ENCODE results near the gene PDCD1.

Gene PDCD1

GRCh38 chr2:241852116-241852980 lies 6.3 kb downstream of the PDCD1 start:
- DNase-seq (ENCODE audit: low read depth) = no peak

DNA sequence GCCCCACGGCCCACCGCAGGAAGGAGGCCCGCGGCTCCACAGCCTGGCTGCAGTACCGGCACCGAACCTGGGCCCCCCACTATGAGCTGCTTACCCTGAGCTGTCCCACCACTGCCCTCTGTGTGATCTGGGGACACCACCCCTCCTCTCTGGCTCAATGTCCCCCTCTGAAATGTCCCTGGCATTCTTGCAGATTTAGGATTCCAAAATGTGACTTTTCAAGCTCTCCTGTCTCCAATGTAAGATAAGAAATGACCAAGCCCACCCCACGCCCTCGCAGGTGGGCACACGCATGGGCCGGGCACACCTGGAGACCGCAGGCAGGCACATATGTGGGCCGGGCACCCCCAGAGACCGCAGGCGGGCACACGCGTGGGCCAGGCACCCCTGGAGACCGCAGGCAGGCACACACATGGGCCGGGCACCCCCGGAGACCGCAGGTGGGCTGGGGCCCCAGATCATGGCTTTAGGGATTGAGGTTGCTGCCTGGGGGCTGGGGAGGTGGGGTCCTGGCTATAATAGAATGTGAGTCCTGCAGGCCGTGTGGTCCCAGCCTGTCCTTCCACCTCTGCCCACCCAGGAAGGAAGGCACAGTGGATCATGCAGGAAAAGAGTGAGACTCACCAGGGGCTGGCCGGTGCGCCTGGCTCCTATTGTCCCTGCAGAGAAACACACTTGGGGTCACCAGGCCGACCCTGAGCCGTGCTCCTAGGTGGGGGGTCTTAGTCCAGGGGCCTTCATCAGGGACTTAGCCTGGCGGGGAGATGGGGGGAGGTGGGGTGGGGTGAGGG lies 7.2 kb downstream of the PDCD1 start:
- DNase-seq (ENCODE audit: low read depth) = no peak

- DNase-seq (ENCODE audit: low read depth) = no peak
Measured at GRCh38 chr2:241850544-241851324, 8.0 kb downstream of the PDCD1 start.

DNA sequence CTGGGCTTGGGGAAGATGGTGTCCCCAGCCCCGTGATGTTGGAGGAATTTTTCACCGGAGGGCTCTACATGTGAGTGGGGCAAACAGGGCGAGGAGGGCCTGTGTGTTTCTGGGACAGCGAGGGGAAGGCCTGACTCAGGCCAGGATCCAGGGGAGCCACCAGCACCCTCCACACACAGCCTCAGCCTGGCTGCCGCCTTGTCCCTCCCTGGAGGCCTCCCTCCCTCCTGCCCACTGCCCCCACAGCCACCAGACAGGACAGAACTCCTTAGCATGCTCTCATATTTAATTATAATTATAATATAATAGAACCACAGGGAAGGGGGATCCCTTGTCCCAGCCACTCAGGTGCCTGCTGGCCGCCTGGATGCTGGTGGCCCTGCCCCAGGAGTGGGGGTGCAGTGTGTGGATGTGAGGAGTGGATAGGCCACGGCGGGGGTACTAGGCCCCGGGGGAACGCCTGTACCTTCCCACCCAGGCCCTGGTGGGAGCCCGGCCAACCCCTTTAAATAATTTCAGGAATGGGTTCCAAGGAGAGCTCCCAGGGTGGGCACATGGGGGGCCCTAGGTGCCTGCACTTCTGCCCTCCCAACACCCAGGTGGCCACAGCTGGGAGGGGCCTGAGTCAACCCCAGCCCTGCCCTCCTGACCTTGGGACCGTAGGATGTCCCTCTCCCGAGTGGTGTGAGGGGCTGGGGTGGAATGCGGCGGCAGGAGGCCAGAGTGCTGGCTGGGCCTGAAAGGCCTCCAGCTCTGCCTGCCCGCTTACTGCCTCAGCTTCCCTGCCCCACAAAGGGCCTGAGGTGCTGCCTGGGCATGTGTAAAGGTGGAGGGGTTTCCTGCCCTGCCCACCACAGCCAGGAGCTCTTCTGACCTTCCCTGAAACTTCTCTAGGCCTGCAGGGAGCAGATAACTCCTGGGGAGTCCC lies 8.8 kb downstream of the PDCD1 start:
- no peak for DNase-seq (ENCODE audit: low read depth)

- DNase-seq (ENCODE audit: low read depth) = no peak
Measured at GRCh38 chr2:241848761-241849615, 9.7 kb downstream of the PDCD1 start.

- no peak for DNase-seq (ENCODE audit: low read depth)
Measured at GRCh38 chr2:241846406-241846805, 12.3 kb downstream of the PDCD1 start.

DNA sequence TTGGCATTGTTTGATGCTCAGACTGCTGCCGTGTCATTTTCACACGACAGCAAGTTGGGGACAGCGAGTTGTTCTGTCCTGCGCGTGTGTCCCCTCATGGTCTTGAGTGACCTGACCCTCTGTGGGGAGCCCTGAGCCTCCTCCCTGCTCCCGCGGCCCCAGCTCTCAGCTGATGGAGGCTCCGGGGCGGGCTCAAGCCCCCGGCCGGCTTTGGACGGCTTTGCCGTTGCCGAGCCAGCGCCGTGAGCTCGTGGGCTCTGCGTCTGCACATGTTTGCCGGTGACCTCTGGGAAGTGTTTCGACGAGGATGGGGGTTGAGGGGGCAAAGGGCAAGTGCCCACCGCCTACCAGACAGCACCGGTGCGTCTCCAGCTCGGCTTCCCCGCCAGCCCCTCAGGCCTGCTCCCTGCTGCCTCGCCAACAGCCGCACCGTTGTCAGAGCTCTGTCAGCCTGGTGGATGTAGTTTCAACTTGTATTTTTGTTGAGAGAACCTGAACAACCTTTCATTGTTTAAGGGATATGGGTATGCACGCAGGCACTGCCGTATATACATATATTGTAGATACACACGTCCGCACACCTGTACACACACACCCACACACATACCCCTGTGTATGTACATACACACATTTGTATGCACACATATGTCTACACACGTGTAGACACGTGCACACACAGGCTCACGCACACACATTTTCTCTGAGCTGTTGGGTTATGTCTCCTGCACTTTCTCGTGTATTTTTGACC lies 13.7 kb downstream of the PDCD1 start:
- DNase-seq (ENCODE audit: low read depth) = no peak

GRCh38 chr2:241844066-241844728 lies 14.5 kb downstream of the PDCD1 start:
- DNase-seq (ENCODE audit: low read depth) = no peak

GRCh38 chr2:241843321-241844065 lies 15.2 kb downstream of the PDCD1 start:
- no peak for DNase-seq (ENCODE audit: low read depth)

DNA sequence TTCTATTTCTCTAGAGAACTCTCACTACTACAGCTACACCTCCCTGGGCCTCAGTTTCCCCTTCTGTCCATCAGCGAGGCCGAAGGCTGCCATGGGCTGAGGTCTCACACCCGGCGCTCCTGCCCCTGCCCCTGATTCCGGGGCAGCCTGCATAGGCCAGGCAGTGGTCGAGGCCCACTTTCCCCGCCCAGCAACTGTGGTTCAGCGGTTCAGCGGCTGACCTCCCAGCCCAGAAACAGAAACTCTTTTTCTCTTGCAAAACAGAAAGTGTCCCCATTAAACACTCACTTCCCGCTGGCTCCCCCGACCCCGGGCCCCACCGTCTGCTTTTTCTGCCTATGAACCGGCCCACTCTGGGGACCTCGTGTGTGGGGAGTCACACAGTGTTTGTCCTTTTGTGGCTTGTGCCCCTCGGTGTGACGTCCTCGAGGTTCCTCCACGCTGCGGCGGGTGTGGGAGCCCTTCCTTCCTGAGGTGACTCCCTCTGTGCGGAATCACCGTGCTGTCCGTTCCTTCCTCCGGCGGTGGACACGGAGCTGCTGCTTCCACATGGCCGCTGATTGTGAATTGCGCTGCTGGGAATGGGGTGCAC lies 16.0 kb downstream of the PDCD1 start:
- no peak for DNase-seq (ENCODE audit: low read depth)

DNA sequence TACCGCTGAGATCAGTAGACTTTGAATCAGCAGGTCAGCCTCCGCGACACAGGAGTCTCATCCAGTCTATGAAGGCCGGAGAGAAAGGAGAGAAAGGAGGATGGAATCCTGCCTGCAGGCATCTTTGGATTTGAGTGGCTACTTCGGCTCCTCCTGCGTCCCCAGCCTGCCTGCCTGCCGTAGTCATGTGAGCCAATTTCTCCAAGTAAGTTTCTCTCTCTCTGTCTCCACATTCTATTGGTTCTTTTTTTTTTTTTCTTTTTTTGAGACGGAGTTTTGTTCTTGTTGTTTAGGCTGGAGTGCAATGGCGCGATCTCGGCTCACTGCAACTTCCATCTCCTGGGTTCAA lies 16.7 kb downstream of the PDCD1 start:
- DNase-seq (ENCODE audit: low read depth) = no peak

DNA sequence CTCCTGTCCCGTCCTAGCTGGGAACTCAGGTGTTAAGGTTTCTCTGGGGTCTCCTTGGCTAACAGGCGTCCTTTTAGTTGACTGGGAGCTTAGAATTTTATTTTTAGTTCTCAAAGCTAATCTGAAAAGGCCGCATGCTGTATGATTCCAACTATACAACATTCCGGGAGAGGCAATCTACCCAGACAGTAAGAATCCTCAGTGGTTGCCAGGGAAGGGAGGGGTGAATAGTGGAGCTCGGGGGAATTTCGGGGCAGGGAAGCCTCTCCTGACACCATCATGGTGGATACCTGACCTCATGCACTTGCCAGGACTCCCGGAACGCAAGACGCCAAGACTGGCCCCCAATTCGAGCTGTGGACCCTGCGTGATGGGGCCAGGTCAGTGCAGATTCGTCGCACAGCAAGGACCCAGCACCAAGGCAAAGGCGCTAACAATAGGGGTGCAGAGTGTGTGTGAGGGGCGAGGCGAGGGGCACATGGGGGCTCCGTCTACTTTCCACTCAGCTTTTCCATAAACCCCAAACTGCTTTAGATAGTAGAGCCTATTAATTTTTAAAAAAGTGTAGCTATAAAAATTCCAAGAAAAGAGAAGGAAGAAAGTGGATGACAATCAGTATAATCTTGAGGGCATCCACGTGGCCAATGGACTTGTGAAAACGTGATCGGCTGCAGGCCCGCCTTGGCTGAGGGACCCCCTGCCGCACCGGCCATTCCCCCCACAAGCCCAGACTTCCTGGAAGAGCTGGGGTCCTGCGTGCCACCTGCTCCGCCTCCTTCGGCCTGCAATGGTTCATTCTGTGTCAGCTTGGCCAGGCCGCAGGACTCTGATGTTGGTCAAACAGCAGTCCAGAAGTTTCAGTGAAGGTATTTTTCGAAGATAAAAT lies 17.3 kb downstream of the PDCD1 start:
- DNase-seq (ENCODE audit: low read depth) = no peak

DNA sequence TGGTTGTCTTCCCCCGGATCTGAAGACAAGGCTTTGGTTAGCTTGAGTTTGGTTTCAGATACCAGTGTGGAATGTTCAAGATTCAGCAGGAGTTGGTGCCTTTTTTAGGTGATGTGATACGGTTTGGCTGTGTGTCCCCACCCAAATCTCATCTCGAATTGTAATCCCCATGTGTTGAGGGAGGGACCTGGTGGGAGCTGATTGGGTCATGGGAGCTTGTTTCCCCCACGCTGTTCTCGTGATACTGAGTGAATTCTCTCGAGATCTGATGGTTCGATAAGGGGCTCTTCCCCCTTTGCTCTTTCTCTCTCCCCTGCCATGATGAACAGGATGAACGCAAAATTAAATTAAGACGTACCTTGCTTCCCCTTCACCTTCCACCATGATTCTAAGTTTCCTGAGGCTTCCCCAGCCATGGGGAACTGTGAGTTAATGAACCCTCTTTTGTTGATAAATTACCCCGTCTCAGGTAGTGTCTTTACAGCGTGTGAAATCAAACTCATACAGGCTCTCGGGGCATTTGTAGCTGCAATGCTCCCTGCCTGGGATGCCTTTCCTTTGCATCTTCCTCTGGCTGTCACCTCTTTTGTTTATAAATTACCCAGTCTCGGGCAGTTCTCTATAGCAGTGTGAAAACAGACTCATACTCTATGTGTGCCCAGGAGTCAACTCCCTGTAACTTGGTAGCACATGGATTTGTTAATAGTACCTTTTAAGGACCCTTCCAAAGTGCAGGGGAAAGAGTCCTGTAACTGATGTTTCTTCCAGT lies 21.3 kb downstream of the PDCD1 start:
- no peak for DNase-seq (ENCODE audit: low read depth)

DNA sequence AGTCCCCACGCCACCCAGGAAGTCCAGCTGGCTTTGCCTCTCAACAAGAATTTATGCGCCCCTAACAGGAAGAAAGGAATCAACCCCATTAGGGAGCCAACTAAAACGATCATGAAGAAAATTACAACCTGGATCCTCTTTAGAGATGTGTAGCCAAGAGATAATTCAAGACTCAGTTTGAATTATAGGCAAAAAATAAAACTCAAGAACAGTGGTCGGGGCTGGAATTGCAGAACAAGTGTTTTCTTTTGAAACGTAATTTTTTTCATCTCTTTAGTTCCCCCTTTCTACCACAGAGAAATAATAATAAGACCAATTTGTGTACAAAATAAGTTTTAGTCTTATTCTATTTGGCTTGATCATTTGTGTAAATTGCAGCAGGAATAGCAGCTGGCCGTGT lies 22.4 kb downstream of the PDCD1 start:
- no peak for DNase-seq (ENCODE audit: low read depth)

GRCh38 chr2:241835611-241836010 lies 23.1 kb downstream of the PDCD1 start:
- no peak for DNase-seq (ENCODE audit: low read depth)

DNA sequence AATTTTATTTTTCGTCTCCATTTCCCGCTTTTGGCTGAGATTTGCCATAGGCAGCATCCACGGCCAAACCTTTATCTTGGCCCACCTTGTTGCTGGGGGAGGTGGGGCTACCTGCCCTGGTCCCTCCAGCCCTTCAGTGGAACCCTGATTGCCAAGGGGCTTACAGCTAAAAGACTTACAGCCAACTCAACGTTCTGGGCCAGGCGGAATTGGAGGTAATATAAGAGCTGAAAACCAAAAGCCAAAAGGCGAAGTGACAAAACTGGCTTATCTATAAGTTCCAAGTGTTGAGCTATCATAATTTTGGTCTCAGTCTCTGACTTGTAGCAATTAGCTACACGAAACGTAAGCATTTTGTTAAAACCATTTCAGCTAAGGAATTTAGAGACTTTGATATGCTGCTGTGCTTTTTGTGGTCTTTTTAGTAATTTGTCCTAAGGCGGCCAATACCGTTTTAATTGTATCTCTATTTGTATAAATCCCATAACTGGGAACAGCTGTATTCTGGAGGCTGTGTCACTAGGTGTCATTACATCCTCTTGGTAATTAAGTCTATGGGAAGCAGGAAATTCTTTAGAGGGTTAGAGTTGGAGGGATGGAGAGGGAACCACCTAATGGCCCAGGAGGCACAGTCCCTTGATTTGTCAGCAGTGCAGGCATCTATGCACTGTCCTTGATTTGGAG lies 24.0 kb downstream of the PDCD1 start:
- DNase-seq (ENCODE audit: low read depth) = no peak
